HT-29 (cell line): ENCODE data around the gene EPB41L2. TPM values are rescaled to one million over a fixed set of nuclear protein-coding genes. Genes with fewer than 3 reads are reported as not detected.
"Not testable (repeated sequence)": the region's sequence is repeated elsewhere in the genome, so short reads cannot be mapped to it uniquely, and the experiment has no call there.

ENCODE experiments used
- DNase-seq: peaks from one replicate; pipeline ENCODE4 v3.0.0-alpha.2; 2015; ENCODE audit warnings: low spot score
- total RNA-seq: library from RNA; depleted of rRNA; stranded (reverse); fragments of >200 nt; shearing (Covaris generic); gene quantifications from 2 replicates; pipeline ENCODE4 v1.2.3, GENCODE V29; 2014

The EPB41L2 gene
- total RNA-seq, 1 experiment from 2014 or later, result 9.5 TPM

DNA sequence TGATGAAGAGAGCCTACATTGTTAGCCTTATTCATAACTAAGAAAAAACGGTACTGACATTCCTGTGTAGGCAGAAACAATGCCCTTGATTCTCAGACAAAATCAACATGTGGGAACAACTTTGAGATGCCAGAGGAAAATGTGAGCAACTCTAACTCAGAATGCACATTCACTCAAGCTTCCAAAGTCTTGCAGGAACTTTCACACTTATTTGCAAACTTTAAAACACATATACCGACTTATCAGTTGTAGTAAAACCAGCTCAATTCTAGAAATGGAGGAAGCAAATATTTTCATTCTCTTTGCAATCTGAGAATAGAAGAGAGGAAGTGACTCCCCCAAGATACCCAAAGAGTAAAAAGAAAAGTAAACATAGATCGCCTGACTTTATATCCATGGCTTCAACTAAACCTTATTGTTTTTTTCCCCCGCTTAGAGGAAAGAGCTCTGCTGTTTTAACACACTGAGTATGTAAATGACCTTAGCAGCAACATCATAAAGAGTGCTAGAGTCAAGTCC, 117.6 kb downstream of the EPB41L2 start:
- DNase-seq, result no peak

DNA sequence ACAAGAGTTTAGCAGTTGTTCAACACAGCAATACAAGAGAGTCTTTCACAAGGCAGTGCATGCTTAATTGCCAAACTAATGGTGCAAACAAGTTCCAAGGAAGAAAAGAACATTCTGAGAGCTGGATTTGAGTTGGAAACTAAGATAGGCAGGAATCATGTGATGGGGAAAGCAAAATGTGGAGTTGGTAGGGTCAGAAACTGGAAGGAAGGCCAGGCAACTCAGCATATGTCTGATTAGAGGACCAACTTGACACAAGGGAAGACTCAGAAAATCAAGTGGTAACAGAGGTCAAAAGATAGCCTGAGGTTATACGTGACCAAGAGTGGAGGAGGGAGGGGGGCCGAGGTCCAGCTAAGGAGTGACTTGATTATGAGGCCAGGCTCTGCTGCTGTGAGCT, 118.6 kb downstream of the EPB41L2 start:
- no peak for DNase-seq

DNA sequence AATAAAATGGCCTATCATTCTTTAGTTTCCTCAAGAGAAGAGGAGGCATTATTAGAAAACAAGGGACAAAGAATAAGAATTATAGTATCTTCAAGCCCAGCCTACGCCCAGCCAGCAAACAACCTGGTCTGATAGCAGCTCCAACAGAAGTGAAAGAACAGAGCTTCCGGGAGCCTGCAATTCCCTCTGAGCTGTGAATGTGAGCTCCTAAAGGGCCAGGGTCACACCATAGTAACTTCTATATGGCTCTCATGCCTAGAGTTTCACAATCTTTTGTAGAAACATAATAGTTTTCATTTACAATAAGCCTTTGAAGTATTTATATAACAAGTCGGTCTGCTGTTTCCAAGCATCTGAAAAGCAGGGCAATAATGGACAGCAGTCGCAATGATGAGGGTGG, 119.3 kb downstream of the EPB41L2 start:
- DNase-seq, result no peak

DNA sequence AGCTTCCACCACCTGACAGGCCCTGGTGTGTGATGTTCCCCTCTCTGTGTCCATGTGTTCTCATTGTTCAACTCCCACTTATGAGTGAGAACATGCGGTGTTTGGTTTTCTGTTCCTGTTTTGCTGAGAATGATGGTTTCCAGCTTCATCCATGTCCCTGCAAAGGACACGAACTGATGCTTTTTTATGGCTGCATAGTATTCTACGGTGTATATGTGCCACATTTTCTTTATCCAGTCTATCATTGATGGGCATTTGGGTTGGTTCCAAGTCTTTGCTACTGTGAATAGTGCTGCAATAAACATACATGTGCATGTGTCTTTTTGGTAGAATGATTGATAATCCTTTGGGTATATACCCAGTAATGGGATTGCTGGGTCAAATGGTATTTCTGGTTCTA, 120.3 kb downstream of the EPB41L2 start:
- not testable (repeated sequence) for DNase-seq

DNA sequence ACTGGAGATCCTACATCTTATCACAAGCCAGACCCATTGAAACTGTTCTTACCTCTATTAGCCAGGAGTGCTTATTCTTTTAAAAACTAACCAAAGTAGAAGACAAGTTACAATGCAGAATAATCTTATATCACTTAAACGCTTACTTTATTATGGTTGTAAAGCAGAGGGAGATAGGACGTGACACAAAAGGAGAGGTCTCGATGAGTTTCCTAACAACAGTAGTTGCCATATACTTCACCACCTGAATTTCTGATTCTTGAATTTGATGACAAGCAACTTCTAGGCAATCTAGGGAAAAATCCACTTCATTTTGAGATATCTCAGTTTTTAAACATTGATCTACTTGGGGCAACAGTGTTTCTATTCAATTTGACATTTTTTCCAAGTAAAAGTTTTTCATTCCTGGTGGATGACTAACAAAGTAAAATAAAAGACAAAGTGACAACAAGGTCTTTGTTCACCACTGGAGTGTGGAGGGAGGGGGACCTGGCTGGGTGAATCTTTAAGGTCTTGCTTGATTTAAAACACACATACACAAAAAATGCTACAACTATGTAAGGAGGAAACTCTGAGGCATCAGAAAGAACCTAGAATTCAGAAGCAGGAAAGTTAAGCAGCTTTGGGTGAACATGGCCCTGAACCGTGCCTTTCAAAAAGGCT, 125.0 kb downstream of the EPB41L2 start:
- no peak for DNase-seq

GRCh38 chr6:130936933-130937332, 126.1 kb downstream of the EPB41L2 start:
- DNase-seq, result no peak

DNA sequence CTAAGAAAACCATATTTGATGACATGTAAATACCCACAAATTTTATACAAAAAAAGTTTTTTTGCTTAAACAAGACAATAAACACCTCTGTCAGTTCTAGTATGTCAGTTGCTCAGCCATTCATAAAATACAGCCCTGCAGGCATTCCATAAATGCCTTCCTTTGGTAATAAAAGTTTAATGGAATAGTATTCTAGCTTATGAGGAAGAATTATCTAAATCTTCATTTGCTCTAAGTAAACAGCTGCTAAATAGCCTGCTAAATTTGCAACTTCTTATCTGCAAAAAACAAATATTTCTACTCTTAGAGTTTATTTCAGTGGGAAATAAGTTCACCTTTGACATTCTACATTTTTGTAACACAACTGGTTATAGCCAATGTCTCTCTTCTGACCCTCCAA, 127.1 kb downstream of the EPB41L2 start:
- no peak for DNase-seq

DNA sequence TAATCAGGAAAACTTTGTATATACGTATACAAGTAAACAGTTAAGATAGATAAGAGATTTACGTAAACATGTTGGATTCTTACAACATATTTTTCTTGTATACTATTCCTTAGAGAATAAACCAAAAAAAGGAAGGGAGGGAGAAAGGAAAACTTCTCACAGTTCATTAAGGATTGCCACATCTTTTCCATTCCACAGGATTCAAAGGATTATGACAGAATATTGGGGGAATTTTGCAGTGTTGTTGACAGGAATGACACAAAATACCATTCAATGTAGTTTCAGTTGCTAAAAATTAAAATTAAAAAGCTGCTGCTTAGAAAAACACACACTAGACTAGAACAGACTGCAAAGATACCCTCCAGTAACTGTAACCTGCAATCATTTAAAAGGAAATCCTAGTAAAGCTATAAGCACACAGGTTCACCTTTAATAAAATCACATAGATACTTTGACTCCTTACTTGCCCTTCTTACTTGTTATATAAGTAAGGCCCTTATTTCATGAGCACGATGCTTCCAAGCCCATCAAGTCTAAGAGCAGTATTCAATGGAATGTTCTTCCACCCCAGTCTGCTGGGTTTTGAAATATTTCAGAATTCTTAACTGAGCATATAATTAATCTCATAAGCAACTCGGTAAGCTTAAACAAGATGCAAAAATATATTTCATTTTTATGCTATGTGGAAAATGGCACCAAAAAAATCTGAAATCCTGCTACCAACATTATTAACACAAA, 128.0 kb downstream of the EPB41L2 start:
- no peak for DNase-seq

DNA sequence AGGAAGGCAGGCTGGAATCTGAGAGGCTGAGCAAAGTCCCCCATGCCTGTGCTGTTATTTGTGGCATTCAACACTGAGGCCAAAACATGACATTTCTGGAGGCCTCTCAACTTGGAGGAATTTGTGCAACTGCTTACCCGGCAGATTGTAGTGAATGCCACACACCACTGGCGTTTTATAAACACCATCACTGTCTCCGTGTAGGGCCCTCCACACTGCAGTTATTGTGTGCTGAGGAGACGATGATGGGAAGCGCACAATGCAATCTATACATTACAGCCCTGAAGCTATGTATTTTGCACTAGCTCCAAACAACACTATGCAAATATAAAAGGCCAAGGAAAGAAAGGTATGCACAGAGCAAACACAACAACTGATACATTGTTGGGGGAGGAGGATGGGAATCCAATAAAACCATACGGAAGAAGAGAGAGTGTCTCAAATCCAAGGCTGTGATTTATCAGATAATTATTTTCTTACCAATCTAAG, 129.3 kb downstream of the EPB41L2 start:
- DNase-seq, result no peak

GRCh38 chr6:130932921-130933320, 130.1 kb downstream of the EPB41L2 start:
- DNase-seq, result no peak

- DNase-seq, result no peak
Measured at GRCh38 chr6:130932438-130932837, 130.6 kb downstream of the EPB41L2 start.

DNA sequence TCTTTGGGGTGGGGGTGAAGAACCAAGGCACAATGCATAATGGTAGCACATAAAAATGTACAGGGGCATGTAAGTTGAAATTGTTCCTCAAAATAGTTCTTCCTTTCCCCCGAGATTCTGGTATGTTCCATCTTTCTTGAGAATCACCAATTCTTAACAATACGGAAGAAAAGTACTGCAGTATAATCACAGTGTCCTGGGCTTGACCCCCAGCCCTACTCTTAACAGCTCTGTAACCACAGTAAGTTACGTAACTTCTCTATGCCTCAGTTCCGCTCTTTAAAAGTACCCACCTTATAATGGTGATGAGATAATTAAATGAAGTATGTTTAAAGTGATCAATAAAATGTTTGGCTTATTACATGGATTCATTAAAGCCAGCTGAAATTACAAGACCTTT, 131.4 kb downstream of the EPB41L2 start:
- DNase-seq, result no peak

GRCh38 chr6:130929036-130929678, 133.9 kb downstream of the EPB41L2 start:
- no peak for DNase-seq

DNA sequence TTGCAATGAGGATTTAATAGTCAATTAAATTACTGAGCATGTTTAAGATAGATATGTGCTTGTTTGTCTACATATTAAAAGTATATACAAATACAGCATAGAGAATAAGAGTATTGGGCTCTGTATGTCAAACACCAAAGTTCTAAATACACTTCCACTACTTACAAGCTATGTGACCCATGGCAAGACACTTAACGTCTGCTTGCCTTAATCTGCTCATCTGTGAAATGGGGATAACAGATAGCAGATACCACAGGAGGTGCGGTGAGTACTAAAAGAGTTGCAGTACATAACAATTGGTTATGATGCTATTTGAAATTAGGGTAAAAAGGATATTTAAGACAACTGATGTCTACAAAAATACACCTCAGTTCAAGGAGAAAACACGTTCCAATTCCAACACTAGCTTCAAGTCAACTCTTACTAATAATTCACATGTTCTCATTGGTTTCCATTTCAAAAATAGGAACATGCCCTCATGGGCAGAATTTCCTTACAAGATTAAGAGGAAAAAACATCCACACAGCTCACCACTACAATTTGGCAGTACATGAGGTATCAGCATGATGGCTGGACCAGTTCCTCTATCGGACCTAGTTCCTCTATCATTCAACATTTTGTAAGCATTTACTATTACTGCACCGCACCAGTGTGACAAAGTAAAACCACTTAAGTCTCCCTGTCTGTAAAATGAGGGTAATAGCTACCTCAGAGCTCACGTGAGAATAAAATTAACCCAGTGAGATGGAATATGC, 134.7 kb downstream of the EPB41L2 start:
- DNase-seq, result no peak

DNA sequence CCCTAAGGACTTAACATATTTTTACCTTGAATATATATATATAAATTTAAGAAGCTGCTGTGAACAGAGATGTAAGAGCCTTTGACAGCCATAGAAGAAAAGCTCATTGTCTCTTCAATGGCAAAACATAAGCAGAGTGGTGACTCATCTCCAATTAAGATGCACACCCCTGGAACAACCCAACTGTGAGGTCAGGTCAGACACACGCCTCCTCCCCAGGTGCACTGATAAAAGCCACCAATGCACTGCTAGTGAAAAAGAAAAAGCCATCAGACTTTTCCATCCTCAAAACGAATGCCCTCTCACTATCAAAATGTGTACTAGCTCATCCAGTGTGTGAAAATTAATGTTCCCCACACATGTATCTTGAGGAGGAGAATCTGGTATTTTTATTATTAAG, 135.7 kb downstream of the EPB41L2 start:
- DNase-seq, result no peak

DNA sequence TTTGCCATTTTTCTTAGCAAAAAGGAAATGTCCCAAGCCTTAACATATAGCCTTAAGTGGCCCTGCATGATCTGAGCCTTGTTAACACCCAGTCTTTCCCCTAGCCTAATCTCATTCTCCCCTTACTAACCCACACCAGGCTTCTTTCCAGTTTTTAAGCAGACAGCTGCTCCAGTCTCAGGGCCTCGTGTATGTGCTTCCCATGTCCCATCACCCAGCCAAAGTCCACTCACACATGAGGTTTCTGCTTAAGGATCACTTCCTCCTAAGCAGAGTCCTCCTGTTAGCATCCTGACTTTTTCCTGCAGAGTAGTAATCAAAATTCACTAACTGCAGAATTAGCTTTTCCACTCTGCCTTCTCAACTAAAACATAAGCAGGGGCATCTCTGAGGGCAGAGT, 139.7 kb downstream of the EPB41L2 start:
- no peak for DNase-seq

DNA sequence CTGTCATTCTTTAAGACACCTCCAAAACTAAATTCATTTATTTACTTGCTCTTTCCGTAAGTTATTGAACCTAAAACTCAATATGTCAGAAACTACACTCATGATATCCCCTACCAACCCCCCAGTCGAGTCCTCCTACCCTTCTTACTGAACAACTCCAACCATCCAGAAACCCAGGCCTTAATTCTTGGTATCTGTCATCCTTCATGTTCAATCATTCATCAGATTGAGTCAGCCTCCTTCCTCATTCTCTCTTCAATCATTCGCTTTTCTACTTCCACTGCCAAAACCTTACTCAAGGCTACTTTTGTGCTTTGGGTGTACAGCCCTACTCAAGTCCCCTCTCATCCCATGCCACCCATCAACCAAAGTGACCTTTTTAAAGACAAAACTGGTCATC, 140.1 kb downstream of the EPB41L2 start:
- DNase-seq, result no peak

GRCh38 chr6:130920969-130921368, 142.1 kb downstream of the EPB41L2 start:
- DNase-seq, result no peak

DNA sequence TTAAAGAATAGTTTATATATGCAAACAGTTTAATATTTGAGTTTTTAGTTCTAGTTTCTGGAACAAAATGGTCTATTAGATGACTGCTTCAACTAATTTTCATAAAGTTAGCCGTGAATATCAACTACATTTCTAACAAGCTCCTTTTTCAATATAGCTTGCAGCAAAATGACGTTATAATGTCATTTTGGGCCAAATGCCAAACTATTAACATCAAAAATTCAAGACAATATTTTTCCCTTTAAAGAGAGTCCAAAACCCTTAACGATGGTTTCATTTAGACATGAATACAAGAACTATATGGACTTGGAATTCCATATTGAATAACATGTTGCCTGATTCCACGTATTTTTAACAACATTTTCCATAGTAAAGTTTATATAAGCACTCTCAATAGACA, 144.9 kb downstream of the EPB41L2 start:
- no peak for DNase-seq

DNA sequence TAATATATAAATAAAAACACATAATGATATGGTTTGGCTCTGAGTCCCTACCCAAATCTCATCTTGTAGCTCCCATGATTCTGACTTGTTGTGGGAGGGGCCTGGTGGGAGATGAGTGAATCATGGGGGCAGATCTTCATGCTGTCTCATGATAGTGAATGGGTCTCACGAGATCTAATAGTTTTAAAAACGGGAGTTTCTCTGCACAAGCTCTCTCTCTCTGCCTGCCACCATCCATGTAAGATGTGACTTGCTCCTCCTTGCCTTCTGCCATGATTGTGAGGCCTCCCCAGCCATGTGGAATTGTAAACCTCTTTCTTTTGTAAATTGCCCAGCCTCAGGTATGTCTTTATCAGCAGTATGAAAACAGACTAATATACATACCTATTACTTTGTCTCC, 147.4 kb downstream of the EPB41L2 start:
- DNase-seq, result not testable (repeated sequence)

DNA sequence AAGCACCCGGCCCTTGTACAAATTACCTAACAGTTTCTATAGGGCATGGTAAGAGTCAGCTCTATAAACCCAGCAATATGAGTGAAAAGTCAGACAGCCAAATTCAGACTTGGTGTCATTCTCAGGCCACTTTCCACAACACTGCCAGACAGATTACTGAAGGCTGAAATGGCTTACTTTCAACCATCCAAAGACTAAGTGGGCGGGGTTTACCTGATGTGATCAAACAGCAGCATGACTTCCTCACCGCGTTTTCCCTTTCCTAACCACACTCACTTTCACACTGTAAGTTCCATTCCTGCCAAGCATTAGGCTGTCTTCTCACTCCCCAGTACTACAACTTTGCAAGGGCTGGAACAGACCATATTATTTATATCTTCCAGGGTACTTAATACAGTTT, 149.9 kb downstream of the EPB41L2 start:
- no peak for DNase-seq

DNA sequence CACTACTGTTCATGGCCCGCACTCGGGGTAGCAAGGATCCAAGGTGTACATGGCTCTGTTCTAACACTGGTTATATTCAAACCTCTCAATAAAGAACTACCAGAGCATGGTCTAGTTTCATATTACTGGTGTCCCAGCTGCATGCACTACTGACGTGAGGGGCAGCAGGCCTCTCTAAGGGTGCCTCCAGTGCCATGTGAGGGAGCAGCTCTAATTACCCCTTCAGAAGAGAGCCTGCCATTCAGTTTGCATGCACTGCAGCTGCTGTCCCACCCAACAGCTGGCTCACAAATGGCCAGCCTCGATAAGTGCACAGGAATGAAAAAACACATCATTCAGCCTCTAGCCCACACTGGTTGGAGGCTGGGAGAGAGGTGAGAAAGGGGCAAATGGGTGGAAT, 150.6 kb downstream of the EPB41L2 start:
- DNase-seq, result no peak
